GM18909 (cell line): ENCODE results near the gene TMEM141.
"Not testable (repeated sequence)": the region's sequence is repeated elsewhere in the genome, so short reads cannot be mapped to it uniquely, and the experiment has no call there.

Experiments
- ATAC-seq: cut with Tn5 transposase; IDR thresholded peaks from one replicate; pipeline ENCODE4 v1.9.1; 2021; ENCODE audit warnings: mild to moderate bottlenecking; ENCODE audit not compliant: unreplicated experiment, poor library complexity

Gene TMEM141

GRCh38 chr9:136754626-136755301 lies 36.4 kb upstream of the TMEM141 start:
- no peak for ATAC-seq

- not testable (repeated sequence) for ATAC-seq
Observed at GRCh38 chr9:136755302-136756133, 35.6 kb upstream of the TMEM141 start.

GRCh38 chr9:136756134-136756438 lies 35.1 kb upstream of the TMEM141 start:
- no peak for ATAC-seq

DNA sequence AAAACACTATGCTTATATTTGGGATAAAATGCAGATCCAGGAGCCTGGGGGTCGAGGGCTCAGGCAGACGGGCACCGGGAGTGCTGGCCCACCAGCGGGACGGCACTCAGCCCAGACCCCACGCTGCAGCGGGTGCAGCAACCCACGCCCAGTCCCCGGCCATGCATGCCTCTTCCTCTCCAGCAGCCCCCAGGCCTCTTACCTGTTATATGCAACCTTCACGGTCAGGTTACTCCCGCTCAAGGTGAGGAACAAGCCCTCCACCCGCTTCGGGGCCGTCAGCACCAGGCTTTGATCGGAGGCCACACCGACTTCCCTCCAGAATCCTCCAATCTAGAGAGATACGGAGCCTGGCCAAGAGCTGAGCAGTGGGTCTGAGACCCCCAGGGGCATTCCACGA lies 34.3 kb upstream of the TMEM141 start:
- no peak for ATAC-seq

DNA sequence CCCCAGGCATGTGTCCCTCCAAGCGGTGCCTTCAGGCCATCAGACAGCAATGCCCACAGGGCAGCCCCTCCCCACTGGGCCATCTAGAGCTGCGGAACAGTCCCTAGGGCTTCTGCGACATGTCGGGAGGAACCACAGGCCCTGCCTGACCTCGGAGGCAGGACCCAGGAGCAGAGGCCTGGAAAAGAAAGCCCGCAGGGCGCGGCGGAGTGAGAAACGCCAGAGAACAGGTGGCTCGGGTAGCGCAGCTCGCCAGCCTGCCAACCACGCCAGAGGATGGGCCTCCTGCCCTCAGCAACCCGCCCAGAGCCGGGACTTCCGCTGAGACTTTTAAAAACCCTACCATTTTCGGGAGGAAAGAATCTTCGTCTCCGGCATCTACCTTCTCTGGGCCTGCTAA lies 33.8 kb upstream of the TMEM141 start:
- no peak for ATAC-seq

DNA sequence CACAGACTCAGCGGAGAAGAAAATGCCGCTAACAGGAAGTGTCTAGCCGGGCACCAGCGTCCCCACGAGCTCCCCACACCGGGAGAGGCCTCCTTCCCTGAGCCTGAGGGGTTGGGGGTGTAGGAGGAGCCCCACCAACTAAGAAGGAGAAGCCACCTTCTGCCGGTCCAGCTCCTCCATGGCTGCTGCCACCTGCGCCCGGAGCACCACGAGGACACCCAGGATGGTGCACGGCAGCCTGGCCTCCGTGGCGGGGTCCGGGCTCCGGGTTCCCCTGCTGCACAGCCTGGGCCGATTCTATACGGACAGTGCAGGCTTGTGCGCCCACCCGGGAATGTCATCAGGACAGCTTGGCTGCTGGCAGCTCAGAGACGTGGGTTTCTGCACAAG lies 33.4 kb upstream of the TMEM141 start:
- ATAC-seq: no peak

- no peak for ATAC-seq
Observed at GRCh38 chr9:136759001-136759400, 32.1 kb upstream of the TMEM141 start.

- ATAC-seq: no peak
Observed at GRCh38 chr9:136759436-136760325, 31.5 kb upstream of the TMEM141 start.

GRCh38 chr9:136760424-136760823 lies 30.7 kb upstream of the TMEM141 start:
- no peak for ATAC-seq

GRCh38 chr9:136760834-136761544 lies 30.2 kb upstream of the TMEM141 start:
- not testable (repeated sequence) for ATAC-seq

GRCh38 chr9:136761545-136761981 lies 29.6 kb upstream of the TMEM141 start:
- ATAC-seq: no peak

- no peak for ATAC-seq
Observed at GRCh38 chr9:136762221-136762691, 28.9 kb upstream of the TMEM141 start.

DNA sequence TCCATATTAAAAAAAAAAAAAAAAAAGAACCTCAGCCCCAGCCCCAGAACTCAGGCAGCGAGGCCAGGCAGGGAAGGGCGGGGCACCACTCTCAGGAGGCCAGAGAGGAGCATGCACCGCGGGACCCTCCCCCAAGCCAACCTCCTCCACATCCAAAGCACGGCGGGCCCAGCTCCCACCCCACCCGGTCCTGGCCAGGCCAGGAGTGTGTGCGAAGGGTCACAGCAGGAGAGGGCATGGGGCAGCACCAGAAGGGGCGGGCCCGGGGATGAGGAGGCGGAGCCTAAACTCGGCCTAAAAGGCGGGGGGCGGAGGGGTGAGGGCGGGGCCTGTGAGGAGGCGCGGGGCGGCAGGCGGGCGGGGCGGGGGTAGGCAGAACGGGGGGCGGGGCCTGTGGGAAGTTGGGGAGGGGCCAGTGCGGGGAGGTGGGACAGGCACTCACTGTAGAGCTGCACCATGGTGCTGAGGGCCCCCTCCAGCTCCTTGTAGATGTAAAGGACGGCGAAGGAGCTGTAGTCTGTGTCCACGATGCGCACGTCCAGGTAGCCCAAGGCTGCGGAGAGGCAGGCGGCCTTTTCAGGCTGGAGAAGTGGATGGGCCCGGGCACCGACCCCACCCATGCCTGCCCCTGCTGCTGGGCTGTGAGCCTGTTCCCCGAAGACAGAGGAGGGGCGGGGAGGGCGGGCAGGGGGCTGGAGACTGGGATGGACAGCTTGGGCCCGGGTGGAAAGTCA lies 28.1 kb upstream of the TMEM141 start:
- no peak for ATAC-seq

DNA sequence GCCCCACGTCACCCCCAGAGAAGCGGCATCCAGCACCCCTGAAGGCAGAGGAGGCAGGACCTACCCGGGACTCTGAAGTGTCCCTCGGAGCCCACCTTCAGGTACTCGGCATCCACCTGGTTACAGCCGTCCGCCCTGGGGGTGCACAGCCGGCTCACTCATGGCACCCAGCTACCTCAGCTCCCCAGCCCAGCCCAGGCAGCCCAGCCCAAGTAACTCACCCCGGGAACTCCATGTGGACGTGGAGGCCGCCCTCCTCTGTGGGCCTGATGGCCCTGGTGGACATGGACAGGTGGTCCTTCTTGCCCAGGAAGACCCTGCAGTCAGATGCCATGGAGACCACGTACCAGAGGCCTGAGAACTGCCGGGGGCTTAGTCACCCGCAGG lies 27.5 kb upstream of the TMEM141 start:
- ATAC-seq: no peak

DNA sequence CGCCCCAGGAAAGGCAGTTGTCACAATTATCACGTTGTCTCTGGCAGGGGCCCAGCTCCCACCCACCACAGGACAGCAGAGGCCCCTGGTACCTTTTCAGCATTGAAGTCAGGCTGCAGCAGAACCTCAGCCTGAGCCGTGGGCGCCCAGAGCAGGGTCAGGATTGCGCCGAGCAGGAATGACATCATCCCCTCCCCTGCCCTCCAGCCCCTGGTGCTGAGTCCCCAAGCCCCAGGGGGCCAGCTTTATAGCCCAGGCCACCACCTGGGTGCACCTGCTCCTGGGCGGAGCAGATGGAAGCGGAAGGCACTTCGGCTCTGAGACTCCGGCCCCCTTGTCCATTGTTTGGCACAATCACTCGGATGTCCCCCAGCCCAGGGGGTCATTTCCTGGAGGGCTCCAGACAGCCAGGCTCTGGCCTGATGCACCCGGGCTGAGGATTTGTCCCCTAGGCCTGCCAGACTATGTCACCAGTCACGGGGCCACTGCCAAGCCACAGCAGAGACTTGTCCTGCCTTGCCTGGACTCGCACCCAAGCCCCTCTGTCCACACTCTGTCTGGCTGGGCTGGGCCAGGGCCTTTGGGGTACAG lies 26.7 kb upstream of the TMEM141 start, which contains the start of gene LCN15:
TSS of gene LCN15 (minus strand) at position 218 of the 591 bp plus-strand sequence. CDS start at position 188, 30 bp downstream.
- ATAC-seq: no peak

DNA sequence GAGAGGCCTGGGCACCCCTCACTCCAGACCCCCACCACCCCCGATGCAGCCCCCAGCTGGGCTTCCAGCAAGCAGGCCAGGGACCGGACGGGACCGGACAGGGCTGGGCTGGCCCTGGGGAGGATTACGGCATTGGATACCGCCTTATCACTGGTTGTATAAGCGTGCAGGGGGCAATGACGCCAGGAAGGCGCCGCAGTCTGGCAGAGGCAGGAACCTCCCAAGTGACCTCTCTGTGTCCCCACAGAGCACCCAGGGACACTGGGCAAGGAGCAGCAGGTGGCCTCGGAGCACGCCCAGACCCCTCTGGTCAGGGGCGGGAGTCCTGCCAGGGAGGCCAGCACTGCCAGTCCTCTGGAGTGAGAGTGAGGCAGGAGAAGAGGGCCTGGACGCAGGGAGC lies 26.1 kb upstream of the TMEM141 start:
- no peak for ATAC-seq

DNA sequence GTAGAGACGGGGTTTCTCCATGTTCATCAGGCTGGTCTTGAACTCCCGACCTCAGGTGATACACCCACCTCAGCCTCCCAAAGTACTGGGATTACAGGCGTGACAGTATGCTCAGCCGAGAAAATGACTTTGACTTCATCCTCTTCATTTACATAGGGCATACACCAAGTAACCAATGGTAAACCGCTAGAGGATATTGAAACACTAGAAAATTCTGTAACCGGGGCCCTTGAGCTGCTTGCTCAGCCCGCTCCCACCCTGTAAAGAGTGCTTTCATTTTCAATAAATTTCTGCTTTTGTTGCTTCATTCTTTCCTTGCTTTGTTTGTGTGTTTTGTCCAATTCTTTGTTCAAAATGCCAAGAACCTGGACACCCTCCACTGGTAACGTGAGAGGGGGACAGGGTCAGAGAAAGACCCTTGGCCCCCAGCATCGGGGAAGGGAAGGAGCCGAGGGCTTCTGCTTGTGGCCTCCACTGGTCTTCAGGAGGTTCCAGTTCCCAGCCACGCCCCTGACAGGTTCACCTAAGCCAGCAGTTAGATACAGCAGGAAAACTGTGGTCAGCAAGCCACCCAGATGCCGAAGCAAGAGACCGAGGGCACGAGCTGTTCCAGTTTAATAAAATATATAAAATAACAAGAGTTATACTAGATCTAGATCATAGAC lies 25.3 kb upstream of the TMEM141 start:
- ATAC-seq: not testable (repeated sequence)

DNA sequence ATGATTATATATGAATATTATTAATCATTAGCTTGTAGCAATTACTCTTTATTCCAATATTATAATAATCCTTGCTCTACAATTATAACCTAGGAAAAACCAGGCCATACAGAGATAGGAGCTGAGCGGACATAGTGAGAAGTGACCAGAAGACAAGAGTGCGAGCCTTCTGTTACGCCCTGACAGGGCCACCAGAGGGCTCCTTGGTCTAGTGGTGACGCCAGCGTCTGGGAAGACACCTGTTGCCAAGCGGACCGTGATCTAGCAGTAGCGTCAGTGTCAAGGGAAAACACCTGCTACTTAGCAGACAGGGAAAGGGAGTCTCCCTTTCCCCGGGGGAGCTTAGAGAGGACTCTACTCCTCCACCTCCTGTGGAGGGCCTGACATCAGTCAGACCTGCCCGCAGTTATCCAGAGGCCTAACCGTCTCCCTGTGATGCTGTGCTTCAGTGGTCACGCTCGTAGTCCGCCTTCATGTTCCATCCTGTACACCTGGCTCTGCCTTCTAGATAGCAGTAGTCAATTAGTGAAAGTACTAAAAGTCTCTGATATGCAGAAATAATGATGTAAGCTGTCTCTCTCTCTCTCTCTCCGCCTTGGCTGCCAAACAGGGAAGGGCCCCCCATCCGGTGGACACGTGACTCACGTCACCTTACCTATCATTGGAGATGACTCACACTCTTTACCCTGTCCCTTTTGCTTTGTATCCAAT lies 24.6 kb upstream of the TMEM141 start:
- not testable (repeated sequence) for ATAC-seq
